DND-41 (cell line): Measurements from ENCODE around the gene TPM4.

Source experiments
- EZH2 ChIP-seq: IDR thresholded peaks from 3 replicates; pipeline ENCODE4 v1.6.1; 2012; ENCODE audit warnings: borderline replicate concordance, low read depth, mild to moderate bottlenecking, moderate library complexity, low read length, inconsistent platforms; ENCODE audit not compliant: severe bottlenecking
- TF ChIP-seq, protein P1 (sequence below): IDR thresholded peaks from 2 replicates; pipeline ENCODE4 v1.5.1; 2012; ENCODE audit warnings: borderline replicate concordance, low read length, moderate library complexity, mild to moderate bottlenecking; ENCODE audit not compliant: poor library complexity, severe bottlenecking; ENCODE audit errors: extremely low read depth

DNA sequence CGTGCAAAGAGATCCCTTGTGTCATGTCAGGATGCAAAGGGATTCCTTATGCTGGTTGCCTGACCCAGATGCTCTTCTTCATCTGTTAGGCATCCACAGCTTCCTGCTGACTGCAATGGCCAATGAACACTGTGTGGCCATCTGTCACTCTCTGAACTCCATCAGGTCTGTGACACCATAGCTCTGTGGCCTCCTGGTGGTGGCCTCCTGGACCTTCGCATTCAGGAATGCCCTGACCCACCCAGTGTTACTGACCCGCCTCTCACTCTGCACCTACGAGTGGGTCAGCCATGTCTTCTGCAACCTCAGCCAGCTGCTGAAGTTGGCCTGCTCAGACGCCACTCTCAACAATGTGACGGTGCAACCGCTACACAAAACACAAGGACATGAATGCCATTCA is 23.9 kb upstream of the TPM4 start:
- TF ChIP-seq, protein P1, sequence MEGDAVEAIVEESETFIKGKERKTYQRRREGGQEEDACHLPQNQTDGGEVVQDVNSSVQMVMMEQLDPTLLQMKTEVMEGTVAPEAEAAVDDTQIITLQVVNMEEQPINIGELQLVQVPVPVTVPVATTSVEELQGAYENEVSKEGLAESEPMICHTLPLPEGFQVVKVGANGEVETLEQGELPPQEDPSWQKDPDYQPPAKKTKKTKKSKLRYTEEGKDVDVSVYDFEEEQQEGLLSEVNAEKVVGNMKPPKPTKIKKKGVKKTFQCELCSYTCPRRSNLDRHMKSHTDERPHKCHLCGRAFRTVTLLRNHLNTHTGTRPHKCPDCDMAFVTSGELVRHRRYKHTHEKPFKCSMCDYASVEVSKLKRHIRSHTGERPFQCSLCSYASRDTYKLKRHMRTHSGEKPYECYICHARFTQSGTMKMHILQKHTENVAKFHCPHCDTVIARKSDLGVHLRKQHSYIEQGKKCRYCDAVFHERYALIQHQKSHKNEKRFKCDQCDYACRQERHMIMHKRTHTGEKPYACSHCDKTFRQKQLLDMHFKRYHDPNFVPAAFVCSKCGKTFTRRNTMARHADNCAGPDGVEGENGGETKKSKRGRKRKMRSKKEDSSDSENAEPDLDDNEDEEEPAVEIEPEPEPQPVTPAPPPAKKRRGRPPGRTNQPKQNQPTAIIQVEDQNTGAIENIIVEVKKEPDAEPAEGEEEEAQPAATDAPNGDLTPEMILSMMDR: no peak
- no peak for TF ChIP-seq EZH2
